Suprapubic skin (tissue), 4 donors: ENCODE measurements around the gene PLXNA2. TPM values are rescaled to one million over a fixed set of nuclear protein-coding genes. Genes with fewer than 3 reads are reported as not detected.

Experiments
- DNase-seq, 2 donors: peaks; one replicate each; pipeline ENCODE4 v3.0.0-alpha.2; 2019; ENCODE audit warnings: low spot score in 2 of 2
- H3K27ac ChIP-seq: fragments of 200-600 bp; sonication (generic); one replicate; pipeline ENCODE4 v1.5.1; 2019
- H3K27me3 ChIP-seq: fragments of 200-600 bp; sonication (generic); one replicate; pipeline ENCODE4 v1.5.1; 2019
- H3K36me3 ChIP-seq: fragments of 200-600 bp; sonication (generic); one replicate; pipeline ENCODE4 v1.5.1; 2019
- H3K4me1 ChIP-seq: fragments of 200-600 bp; sonication (generic); one replicate; pipeline ENCODE4 v1.5.1; 2019
- H3K4me3 ChIP-seq: fragments of 200-600 bp; sonication (generic); one replicate; pipeline ENCODE4 v1.5.1; 2019; ENCODE audit warnings: mild to moderate bottlenecking
- H3K9me3 ChIP-seq: fragments of 200-600 bp; sonication (generic); one replicate; pipeline ENCODE4 v1.5.1; 2019
- CTCF ChIP-seq, 2 donors: fragments of 200-600 bp in 1 of 2; fragments of 450-650 bp in 1 of 2; sonication (generic) in 1 of 2; IDR thresholded peaks; one replicate each; pipeline ENCODE4 v1.5.1; 2016 to 2019; ENCODE audit warnings: antibody characterized with exemption in 2 of 2, mild to moderate bottlenecking in 1 of 2, moderate library complexity in 1 of 2
- EP300 ChIP-seq: sonication (generic); formaldehyde crosslinking; IDR thresholded peaks from one replicate; pipeline ENCODE4 v1.6.1; 2017; ENCODE audit warnings: antibody characterized with exemption
- POLR2A ChIP-seq, 2 donors: fragments of 450-650 bp; IDR thresholded peaks; one replicate each; pipeline ENCODE4 v1.6.1; 2017; ENCODE audit warnings: antibody characterized with exemption in 2 of 2, mild to moderate bottlenecking in 2 of 2, moderate library complexity in 2 of 2
- POLR2AphosphoS5 ChIP-seq, 3 donors: sonication (generic); formaldehyde crosslinking; IDR thresholded peaks; one replicate each; pipeline ENCODE4 v1.6.1; 2017; ENCODE audit warnings: antibody characterized with exemption in 3 of 3
- WGBS: methylation state at CpG from one replicate; pipeline ENCODE4 v1.1.5; 2018; 5-methylcytosine and 5-hydroxymethylcytosine counted together
- total RNA-seq, 4 donors: library from RNA; depleted of rRNA; stranded (reverse); fragments of >200 nt; gene quantifications; one replicate each; pipeline ENCODE4 v1.1.0, GENCODE V29; 2016

Gene PLXNA2
- total RNA-seq, 4 donors from 2014 or later = 35.3 to 53.9 (median 45.7) TPM

- Histone ChIP-seq H3K4me3 (no peak overlapping the region), H3K27ac (no peak overlapping the region), H3K27me3 (no peaks in the 10 kb centered on the region), H3K4me1 (no peaks in the 10 kb centered on the region), H3K36me3 (peaks cover 50% of the 10 kb centered on the region), H3K9me3 (no peaks in the 10 kb centered on the region)
- TF ChIP-seq EP300 (no peak), POLR2AphosphoS5 (IDR thresholded peaks at IDR 0.05) (no peak), CTCF (IDR thresholded peaks at IDR 0.05) (no peak), POLR2A (IDR thresholded peaks at IDR 0.05) (no peak)
- no peak for DNase-seq
- 93% methylated on average over 6 of the region's 6 CpGs for WGBS
Measured at GRCh38 chr1:208054485-208054884, 189.7 kb downstream of the PLXNA2 start.

GRCh38 chr1:208053661-208054060 lies 190.5 kb downstream of the PLXNA2 start:
- no peaks in the 10 kb centered on the region for H3K27me3 ChIP-seq
- H3K27ac ChIP-seq = no peak overlapping the region
- H3K4me1 ChIP-seq = peaks cover 7% of the 10 kb centered on the region
- H3K36me3 ChIP-seq = peaks cover 50% of the 10 kb centered on the region
- no peak for DNase-seq
- H3K9me3 ChIP-seq = no peaks in the 10 kb centered on the region
- H3K4me3 ChIP-seq = no peak overlapping the region
- no peak for TF ChIP-seq CTCF (IDR thresholded peaks at IDR 0.05)
- no peak for TF ChIP-seq POLR2A (IDR thresholded peaks at IDR 0.05)
- no peak for TF ChIP-seq EP300
- no peak for TF ChIP-seq POLR2AphosphoS5 (IDR thresholded peaks at IDR 0.05)
- 93% methylated on average over 7 of the region's 7 CpGs for WGBS

- TF ChIP-seq CTCF (IDR thresholded peaks at IDR 0.05) (no peak), POLR2A (IDR thresholded peaks at IDR 0.05) (no peak), POLR2AphosphoS5 (IDR thresholded peaks at IDR 0.05) (no peak), EP300 (no peak)
- H3K27me3 ChIP-seq = no peaks in the 10 kb centered on the region
- DNase-seq = no peak
- peaks cover 14% of the 10 kb centered on the region for H3K4me1 ChIP-seq
- H3K36me3 ChIP-seq = peaks cover 44% of the 10 kb centered on the region
- no peak overlapping the region for H3K4me3 ChIP-seq
- 94% methylated on average over 3 of the region's 3 CpGs for WGBS
- no peaks in the 10 kb centered on the region for H3K9me3 ChIP-seq
- no peak overlapping the region for H3K27ac ChIP-seq
Measured at GRCh38 chr1:208052926-208053407, 191.2 kb downstream of the PLXNA2 start.

- Histone ChIP-seq H3K9me3 (no peaks in the 10 kb centered on the region), H3K27me3 (no peaks in the 10 kb centered on the region), H3K27ac (no peak overlapping the region), H3K36me3 (peaks cover 38% of the 10 kb centered on the region), H3K4me3 (no peak overlapping the region), H3K4me1 (peaks cover 22% of the 10 kb centered on the region)
- 93% methylated on average over 8 of the region's 8 CpGs for WGBS
- DNase-seq = no peak
- no peak for TF ChIP-seq POLR2AphosphoS5 (IDR thresholded peaks at IDR 0.05)
- no peak for TF ChIP-seq POLR2A (IDR thresholded peaks at IDR 0.05)
- no peak for TF ChIP-seq CTCF (IDR thresholded peaks at IDR 0.05)
- no peak for TF ChIP-seq EP300
Measured at GRCh38 chr1:208052135-208052534, 192.0 kb downstream of the PLXNA2 start.

GRCh38 chr1:208051651-208052050 lies 192.5 kb downstream of the PLXNA2 start:
- H3K4me1 ChIP-seq = peaks cover 27% of the 10 kb centered on the region
- no peak overlapping the region for H3K27ac ChIP-seq
- H3K4me3 ChIP-seq = no peak overlapping the region
- 96% methylated on average over 3 of the region's 3 CpGs for WGBS
- no peaks in the 10 kb centered on the region for H3K27me3 ChIP-seq
- DNase-seq = no peak
- peaks cover 36% of the 10 kb centered on the region for H3K36me3 ChIP-seq
- TF ChIP-seq EP300 (no peak), POLR2A (IDR thresholded peaks at IDR 0.05) (no peak), CTCF (IDR thresholded peaks at IDR 0.05) (no peak), POLR2AphosphoS5 (IDR thresholded peaks at IDR 0.05) (no peak)
- no peaks in the 10 kb centered on the region for H3K9me3 ChIP-seq
